Measurements from ENCODE around the gene RPL32. TPM values are rescaled to one million over a fixed set of nuclear protein-coding genes. Genes with fewer than 3 reads are reported as not detected.

RPL32 gene
- total RNA-seq = 1,227 TPM
- 2,612 TPM for polyA plus RNA-seq (ENCODE audit: insufficient read depth, low read depth, low replicate concordance)
- long read RNA-seq, donor 1, transcript RPL32-207 (3 exons, 631 nt) = minor isoform, 21 of 1,091 reads
- long read RNA-seq, donor 1, transcript RPL32-204 (4 exons, 2,117 nt) = major isoform, 880 of 1,091 reads
- long read RNA-seq, donor 1, transcript RPL32-203 (4 exons, 1,749 nt) = minor isoform, 8 of 1,091 reads
- long read RNA-seq, donor 1, transcript RPL32-202 (3 exons, 1,734 nt) = minor isoform, 110 of 1,091 reads
- long read RNA-seq, donor 1, partial matches to known transcripts = 48 of 1,091 reads
- long read RNA-seq, donor 1, other reads (novel, unspliced or antisense) = 20 of 1,091 reads
- long read RNA-seq, donor 2, transcript RPL32-204 (4 exons, 2,117 nt) = major isoform, 1,325 of 1,515 reads
- long read RNA-seq, donor 2, transcript RPL32-202 (3 exons, 1,734 nt) = minor isoform, 91 of 1,515 reads
- long read RNA-seq, donor 2, transcript RPL32-203 (4 exons, 1,749 nt) = minor isoform, 11 of 1,515 reads
- long read RNA-seq, donor 2, transcript RPL32-207 (3 exons, 631 nt) = minor isoform, 14 of 1,515 reads
- long read RNA-seq, donor 2, partial matches to known transcripts = 53 of 1,515 reads
- long read RNA-seq, donor 2, other reads (novel, unspliced or antisense) = 19 of 1,515 reads
- long read RNA-seq, donor 3, transcript RPL32-207 (3 exons, 631 nt) = minor isoform, 17 of 1,958 reads
- long read RNA-seq, donor 3, transcript RPL32-202 (3 exons, 1,734 nt) = minor isoform, 110 of 1,958 reads
- long read RNA-seq, donor 3, transcript RPL32-203 (4 exons, 1,749 nt) = minor isoform, 17 of 1,958 reads
- long read RNA-seq, donor 3, transcript RPL32-204 (4 exons, 2,117 nt) = major isoform, 1,687 of 1,958 reads
- long read RNA-seq, donor 3, partial matches to known transcripts = 71 of 1,958 reads
- long read RNA-seq, donor 3, other reads (novel, unspliced or antisense) = 51 of 1,958 reads
- long read RNA-seq, donor 4, transcript RPL32-204 (4 exons, 2,117 nt) = major isoform, 970 of 1,095 reads
- long read RNA-seq, donor 4, transcript RPL32-207 (3 exons, 631 nt) = minor isoform, 15 of 1,095 reads
- long read RNA-seq, donor 4, transcript RPL32-203 (4 exons, 1,749 nt) = minor isoform, 10 of 1,095 reads
- long read RNA-seq, donor 4, transcript RPL32-202 (3 exons, 1,734 nt) = minor isoform, 59 of 1,095 reads
- long read RNA-seq, donor 4, partial matches to known transcripts = 29 of 1,095 reads
- long read RNA-seq, donor 4, other reads (novel, unspliced or antisense) = 11 of 1,095 reads
- long read RNA-seq, donor 5, transcript RPL32-202 (3 exons, 1,734 nt) = minor isoform, 13 of 118 reads
- long read RNA-seq, donor 5, transcript RPL32-204 (4 exons, 2,117 nt) = major isoform, 95 of 118 reads
- long read RNA-seq, donor 5, partial matches to known transcripts = 8 of 118 reads
- long read RNA-seq, donor 5, other reads (novel, unspliced or antisense) = 0 of 118 reads
- long read RNA-seq, donor 6, transcript RPL32-207 (3 exons, 631 nt) = minor isoform, 50 of 4,900 reads
- long read RNA-seq, donor 6, transcript RPL32-204 (4 exons, 2,117 nt) = major isoform, 4,045 of 4,900 reads
- long read RNA-seq, donor 6, transcript RPL32-202 (3 exons, 1,734 nt) = minor isoform, 410 of 4,900 reads
- long read RNA-seq, donor 6, transcript RPL32-203 (4 exons, 1,749 nt) = minor isoform, 49 of 4,900 reads
- long read RNA-seq, donor 6, partial matches to known transcripts = 222 of 4,900 reads
- long read RNA-seq, donor 6, other reads (novel, unspliced or antisense) = 107 of 4,900 reads
- long read RNA-seq, donor 7, transcript RPL32-204 (4 exons, 2,117 nt) = major isoform, 302 of 322 reads
- long read RNA-seq, donor 7, partial matches to known transcripts = 14 of 322 reads
- long read RNA-seq, donor 7, other reads (novel, unspliced or antisense) = 0 of 322 reads
- long read RNA-seq, donor 8, transcript RPL32-204 (4 exons, 2,117 nt) = major isoform, 1,378 of 1,650 reads
- long read RNA-seq, donor 8, transcript RPL32-207 (3 exons, 631 nt) = minor isoform, 24 of 1,650 reads
- long read RNA-seq, donor 8, transcript RPL32-203 (4 exons, 1,749 nt) = minor isoform, 16 of 1,650 reads
- long read RNA-seq, donor 8, transcript RPL32-202 (3 exons, 1,734 nt) = minor isoform, 124 of 1,650 reads
- long read RNA-seq, donor 8, partial matches to known transcripts = 81 of 1,650 reads
- long read RNA-seq, donor 8, other reads (novel, unspliced or antisense) = 24 of 1,650 reads
- long read RNA-seq, donor 9, transcript RPL32-203 (4 exons, 1,749 nt) = minor isoform, 8 of 944 reads
- long read RNA-seq, donor 9, transcript RPL32-202 (3 exons, 1,734 nt) = minor isoform, 70 of 944 reads
- long read RNA-seq, donor 9, transcript RPL32-207 (3 exons, 631 nt) = minor isoform, 11 of 944 reads
- long read RNA-seq, donor 9, transcript RPL32-204 (4 exons, 2,117 nt) = major isoform, 790 of 944 reads
- long read RNA-seq, donor 9, partial matches to known transcripts = 48 of 944 reads
- long read RNA-seq, donor 9, other reads (novel, unspliced or antisense) = 14 of 944 reads
- long read RNA-seq, donor 10, transcript RPL32-204 (4 exons, 2,117 nt) = major isoform, 1,011 of 1,397 reads
- long read RNA-seq, donor 10, transcript RPL32-202 (3 exons, 1,734 nt) = minor isoform, 211 of 1,397 reads
- long read RNA-seq, donor 10, transcript RPL32-207 (3 exons, 631 nt) = minor isoform, 24 of 1,397 reads
- long read RNA-seq, donor 10, transcript RPL32-203 (4 exons, 1,749 nt) = minor isoform, 13 of 1,397 reads
- long read RNA-seq, donor 10, partial matches to known transcripts = 108 of 1,397 reads
- long read RNA-seq, donor 10, other reads (novel, unspliced or antisense) = 23 of 1,397 reads

- intact Hi-C loops (cut with DNase I) = no loop called here
- Histone ChIP-seq H3K27me3 (ENCODE audit: control insufficient read depth, insufficient read depth, low read length) (no peaks in the 10 kb centered on the region), H3K4me3 (ENCODE audit: low read length in 3 of 3) (peak within 1 kb of the TSS; percentile 90 to 95 (median 93)), H3K27ac (ENCODE audit: low read depth in 2 of 2, low read length in 2 of 2) (peak within 1 kb of the TSS; percentile 90 to 92), H3K4me1 (ENCODE audit: control insufficient read depth in 2 of 3, insufficient read depth in 2 of 3, low read depth in 1 of 3, low read length in 3 of 3) (peaks cover 0 to 12% (median 4%) of the 10 kb centered on the region in 3 donors), H3K9me3 (ENCODE audit: control insufficient read depth in 2 of 3, insufficient read depth in 1 of 3, low read length in 3 of 3) (no peaks in the 10 kb centered on the region), H3K36me3 (ENCODE audit: control insufficient read depth in 2 of 3, insufficient read depth in 3 of 3, low read length in 3 of 3) (peaks cover 7 to 32% (median 18%) of the 10 kb centered on the region in 3 donors), H3K9ac (ENCODE audit: low read length in 3 of 3) (peak within 1 kb of the TSS; percentile 94 to 98 (median 97))
- peak; percentile 88 to 99 (median 95) for DNase-seq
- peak; percentile 62 for FAIRE-seq
- peak; percentile 83 for TF ChIP-seq CTCF (IDR thresholded peaks at IDR 0.05; ENCODE audit: borderline replicate concordance, extremely low read depth, insufficient read depth)
Observed at GRCh38 chr3:12841149-12841969, at the start of gene RPL32. Gene RPL32 (minus strand): TSS chr3:12841565. CDS start chr3:12840237, 1,328 bp downstream.

GRCh38 chr3:12890610-12891390 lies 49.4 kb upstream of the RPL32 start:
- H3K4me3 ChIP-seq (ENCODE audit: low read length in 3 of 3) = no peak overlapping the region
- H3K27me3 ChIP-seq (ENCODE audit: control insufficient read depth, insufficient read depth, low read length) = no peaks in the 10 kb centered on the region
- H3K27ac ChIP-seq (ENCODE audit: low read depth in 2 of 2, low read length in 2 of 2) = no peak overlapping the region
- no peaks in the 10 kb centered on the region for H3K36me3 ChIP-seq (ENCODE audit: control insufficient read depth in 2 of 3, insufficient read depth in 3 of 3, low read length in 3 of 3)
- intact Hi-C loops (cut with DNase I) = no loop called here
- peaks cover 0 to 10% (median 6%) of the 10 kb centered on the region in 3 donors for H3K4me1 ChIP-seq (ENCODE audit: control insufficient read depth in 2 of 3, insufficient read depth in 2 of 3, low read depth in 1 of 3, low read length in 3 of 3)
- FAIRE-seq (no peak), DNase-seq (peak in 1 of 5 donors; percentile 37)
- H3K9ac ChIP-seq (ENCODE audit: low read length in 3 of 3) = no peak overlapping the region
- no peaks in the 10 kb centered on the region for H3K9me3 ChIP-seq (ENCODE audit: control insufficient read depth in 2 of 3, insufficient read depth in 1 of 3, low read length in 3 of 3)
- TF ChIP-seq CTCF (IDR thresholded peaks at IDR 0.05; ENCODE audit: borderline replicate concordance, extremely low read depth, insufficient read depth) = no peak

Data from kidney (tissue), 22 donors.